ENCODE data around the gene PEF1. TPM values are rescaled to one million over a fixed set of nuclear protein-coding genes. Genes with fewer than 3 reads are reported as not detected.

The PEF1 gene
- total RNA-seq, 1 experiment from 2014 or later: 40.3 TPM

- no peak overlapping the region for H2BK15ac ChIP-seq (ENCODE audit: low read depth, low read length)
- no peaks in the 10 kb centered on the region for H3K79me2 ChIP-seq (ENCODE audit: insufficient read depth, low read length)
- H3K18ac ChIP-seq (ENCODE audit: insufficient read length, low read depth, low read length): no peak overlapping the region
- no peak overlapping the region for H2AK5ac ChIP-seq (ENCODE audit: insufficient read length, low read length)
- no peak overlapping the region for H3T11ph ChIP-seq (ENCODE audit: low read length)
- H4K20me1 ChIP-seq (ENCODE audit: control insufficient read depth, insufficient read depth, insufficient read length): peaks cover 4% of the 10 kb centered on the region
- no peak overlapping the region for H4K91ac ChIP-seq (ENCODE audit: insufficient read length, low read depth, low read length)
- H3K27me3 Mint-ChIP-seq (ENCODE audit: low read depth): peaks cover 4% of the 10 kb centered on the region
- no peak overlapping the region for H3K4ac ChIP-seq (ENCODE audit: low read depth, low read length)
- no peak overlapping the region for H2BK20ac ChIP-seq (ENCODE audit: low read depth, low read length, poor library complexity, severe bottlenecking)
- H3K9me3 ChIP-seq (ENCODE audit: control insufficient read depth, low read depth, low read length): no peaks in the 10 kb centered on the region
- H3K4me1 ChIP-seq (ENCODE audit: insufficient read depth, low read length): no peaks in the 10 kb centered on the region; the same call in 1 of the 2 replicates
- no peaks in the 10 kb centered on the region for H3K27me3 ChIP-seq (ENCODE audit: insufficient read depth, low read length)
- H2BK12ac ChIP-seq (ENCODE audit: insufficient read length, low read depth, low read length): no peak overlapping the region
- H3K4me3 Mint-ChIP-seq: no peak overlapping the region
- no peak overlapping the region for H3K14ac ChIP-seq (ENCODE audit: insufficient read depth, low read length)
- TF ChIP-seq CTCF (conservative IDR thresholded peaks at IDR 0.05): no peak
- H3K9ac ChIP-seq (ENCODE audit: extremely low read depth, insufficient read length, low read length): no peak overlapping the region
- H3K27ac ChIP-seq (ENCODE audit: insufficient read length, low read depth, low read length): no peak overlapping the region
- H3K56ac ChIP-seq (ENCODE audit: insufficient read length, low read depth, low read length): no peak overlapping the region
- H3K27ac Mint-ChIP-seq: peak overlapping the region in 1 of 3 experiments; percentile 70; a peak in 1 of 7 replicates
- no CpG with 5 or more reads among the region's 6 CpGs for WGBS (ENCODE audit: extremely low coverage, insufficient read length, low lambda C conversion rate)
- no peaks in the 10 kb centered on the region for H3K79me1 ChIP-seq (ENCODE audit: insufficient read depth, low read depth, low read length, poor library complexity, severe bottlenecking)
- no peak overlapping the region for H2BK120ac ChIP-seq (ENCODE audit: low read depth, low read length, poor library complexity, severe bottlenecking)
- no peak overlapping the region for H2BK5ac ChIP-seq (ENCODE audit: insufficient read length, low read length)
- H3K23me2 ChIP-seq (ENCODE audit: insufficient read length, low read depth, low read length, poor library complexity, severe bottlenecking): no peaks in the 10 kb centered on the region
- peaks cover 9 to 13% of the 10 kb centered on the region in 2 experiments for H3K4me1 Mint-ChIP-seq
- no peak overlapping the region for H3K23ac ChIP-seq (ENCODE audit: insufficient read length, low read depth, low read length)
- no peak overlapping the region for H3K4me2 ChIP-seq (ENCODE audit: insufficient read depth, insufficient read length, low read length)
- DNase-seq: no peak
- no peak overlapping the region for H4K8ac ChIP-seq (replicated peaks; ENCODE audit: insufficient read length, low read depth, low read length)
- H3K9me3 Mint-ChIP-seq: no peaks in the 10 kb centered on the region; a peak in 1 of 5 replicates
- no peaks in the 10 kb centered on the region for H3K36me3 Mint-ChIP-seq (ENCODE audit: insufficient read depth in 1 of 3, low read depth in 3 of 3)
- H4K5ac ChIP-seq (ENCODE audit: insufficient read length, low read depth, low read length): no peak overlapping the region
- H2AFZ ChIP-seq (ENCODE audit: low read length): no peak overlapping the region
Measured at GRCh38 chr1:31661856-31662255, 17.2 kb upstream of the PEF1 start.
